Right kidney (tissue), 1 donor: ENCODE data around the gene PTGDR2.

Experiments
- DNase-seq: peaks from one replicate; pipeline ENCODE4 v3.0.0-alpha.2; 2016

The PTGDR2 gene

GRCh38 chr11:60809691-60810090 lies 46.1 kb downstream of the PTGDR2 start:
- DNase-seq = no peak

- DNase-seq = no peak
Measured at GRCh38 chr11:60809249-60809648, 46.5 kb downstream of the PTGDR2 start.

- no peak for DNase-seq
Measured at GRCh38 chr11:60803273-60803936, 52.3 kb downstream of the PTGDR2 start.

- no peak for DNase-seq
Measured at GRCh38 chr11:60801194-60801593, 54.6 kb downstream of the PTGDR2 start.
